SK-N-SH (cell line): ENCODE data around the gene CEP162. TPM values are rescaled to one million over a fixed set of nuclear protein-coding genes. Genes with fewer than 3 reads are reported as not detected.

Source experiments
- CTCF ChIA-PET: fragments of 300-600, 350-600 bp; formaldehyde crosslinking; extraction: SDS; loops from one replicate; lab custom pipeline; 2021; lab: Yijun Ruan, JAX
- POLR2A ChIA-PET: fragments of 350-600 bp; sonication (Branson Sonifier 250); formaldehyde crosslinking; extraction: SDS; loops from one replicate; lab custom pipeline; 2020; ENCODE audit warnings: antibody characterized with exemption, inconsistent platforms; lab: Yijun Ruan, JAX
- DNase-seq: peaks from one replicate; pipeline ENCODE4 v3.0.0; 2012
- H2AFZ ChIP-seq: fragments of 200-600 bp; sonication (generic); 2 replicates; pipeline ENCODE4 v1.8.1; 2016; ENCODE audit warnings: antibody characterized with exemption, mild to moderate bottlenecking, low read depth
- H3F3A ChIP-seq: fragments of 200-600 bp; sonication (generic); replicated peaks from 2 replicates; pipeline ENCODE3; 2016; ENCODE audit warnings: antibody characterized with exemption, mild to moderate bottlenecking; ENCODE audit not compliant: insufficient read depth
- H3K27ac ChIP-seq, 2 experiments: fragments of 200-500 bp in 1 of 2; fragments of 200-600 bp in 1 of 2; sonication (Bioruptor generic) in 1 of 2; sonication (generic), shearing (Covaris generic) in 1 of 2; 2 replicates each; pipeline versions ENCODE4 v1.5.1 to v1.6.1; 2014 to 2016; ENCODE audit warnings: low read depth in 2 of 2, inconsistent platforms in 1 of 2, low read length in 1 of 2, mild to moderate bottlenecking in 1 of 2, mixed read lengths in 1 of 2
- H3K27me3 ChIP-seq: fragments of 200-600 bp; sonication (generic), shearing (Covaris generic); 2 replicates; pipeline ENCODE4 v1.6.1; 2016; ENCODE audit warnings: mixed run types; ENCODE audit not compliant: insufficient read depth
- H3K36me3 ChIP-seq, 2 experiments: fragments of 200-500 bp in 1 of 2; fragments of 200-600 bp in 1 of 2; sonication (Bioruptor generic) in 1 of 2; sonication (generic) in 1 of 2; replicated peaks in 1 of 2; 2 replicates each; pipeline versions ENCODE3 to v1.5.1; 2014 to 2016; ENCODE audit warnings: low read length in 1 of 2, mild to moderate bottlenecking in 1 of 2; ENCODE audit not compliant: insufficient read depth in 2 of 2, control insufficient read depth in 1 of 2
- H3K4me1 ChIP-seq, 2 experiments: fragments of 200-500 bp in 1 of 2; fragments of 200-600 bp in 1 of 2; sonication (Bioruptor generic) in 1 of 2; sonication (generic), shearing (Covaris generic) in 1 of 2; 2 replicates each; pipeline versions ENCODE4 v1.5.1 to v1.6.1; 2014 to 2016; ENCODE audit warnings: low read depth in 1 of 2, low read length in 1 of 2, mixed run types in 1 of 2; ENCODE audit not compliant: insufficient read depth in 2 of 2, control insufficient read depth in 1 of 2
- H3K4me2 ChIP-seq: fragments of 200-600 bp; sonication (generic), shearing (Covaris generic); 2 replicates; pipeline ENCODE4 v1.6.1; 2017; ENCODE audit warnings: mixed run types
- H3K4me3 ChIP-seq, 2 experiments: fragments of 200-500 bp in 1 of 2; fragments of 200-600 bp in 1 of 2; sonication (Bioruptor generic) in 1 of 2; sonication (generic), shearing (Covaris generic) in 1 of 2; 2 replicates each; pipeline versions ENCODE4 v1.5.1 to v1.8.1; 2014 to 2016; ENCODE audit warnings: low read depth in 2 of 2, inconsistent platforms in 1 of 2, low read length in 1 of 2, mild to moderate bottlenecking in 1 of 2, mixed read lengths in 1 of 2, moderate library complexity in 1 of 2
- H3K79me2 ChIP-seq: fragments of 200-600 bp; sonication (generic); 2 replicates; pipeline ENCODE4 v1.8.1; 2017; ENCODE audit warnings: mild to moderate bottlenecking; ENCODE audit not compliant: insufficient read depth
- H3K9ac ChIP-seq: fragments of 200-600 bp; sonication (generic); 2 replicates; pipeline ENCODE4 v1.6.1; 2017; ENCODE audit warnings: mixed run types
- H3K9me2 ChIP-seq: fragments of 200-600 bp; sonication (generic); 2 replicates; pipeline ENCODE4 v1.6.1; 2017; ENCODE audit warnings: mixed run types
- H3K9me3 ChIP-seq: fragments of 200-600 bp; sonication (generic); 2 replicates; pipeline ENCODE4 v1.6.1; 2017; ENCODE audit warnings: mixed run types, mild to moderate bottlenecking, moderate library complexity
- H4K20me1 ChIP-seq: fragments of 200-600 bp; sonication (generic); 2 replicates; pipeline ENCODE4 v1.6.1; 2017; ENCODE audit warnings: mild to moderate bottlenecking, mixed run types; ENCODE audit not compliant: insufficient read depth
- CHD2 ChIP-seq: fragments of 150-350 bp; IDR thresholded peaks from 2 replicates; pipeline ENCODE4 v1.6.1; 2018; ENCODE audit warnings: low read length; ENCODE audit not compliant: partially characterized antibody
- EZH2phosphoT487 ChIP-seq: fragments of 200-600 bp; sonication (generic); IDR thresholded peaks from 2 replicates; pipeline ENCODE4 v1.6.1; 2017; ENCODE audit warnings: low read depth, mixed run types, mild to moderate bottlenecking, antibody characterized with exemption, moderate library complexity, borderline replicate concordance
- FOSL2 ChIP-seq: IDR thresholded peaks from 2 replicates; pipeline ENCODE4 v1.4.0; 2012; ENCODE audit warnings: low read depth, mild to moderate bottlenecking, moderate library complexity, borderline replicate concordance
- FOXM1 ChIP-seq: IDR thresholded peaks from 2 replicates; pipeline ENCODE4 v1.4.0; 2012; ENCODE audit warnings: low read depth, mild to moderate bottlenecking
- GABPA ChIP-seq: IDR thresholded peaks from 2 replicates; pipeline ENCODE4 v1.4.0; 2012; ENCODE audit warnings: low read depth, mild to moderate bottlenecking
- GATA2 ChIP-seq: sonication (generic); formaldehyde crosslinking; IDR thresholded peaks from 2 replicates; pipeline ENCODE4 v1.5.0; 2020; ENCODE audit warnings: mild to moderate bottlenecking, missing genetic modification reagents
- JUND ChIP-seq: IDR thresholded peaks from 2 replicates; pipeline ENCODE4 v1.4.0; 2012
- NFIC ChIP-seq: IDR thresholded peaks from 2 replicates; pipeline ENCODE4 v1.4.0; 2012; ENCODE audit warnings: borderline replicate concordance
- NRF1 ChIP-seq: IDR thresholded peaks from 2 replicates; pipeline ENCODE4 v1.6.1; 2012; ENCODE audit warnings: low read depth, mild to moderate bottlenecking, low read length
- POLR2AphosphoS5 ChIP-seq: IDR thresholded peaks from 2 replicates; pipeline ENCODE4 v1.6.1; 2012; ENCODE audit warnings: low read depth, low read length
- RAD21 ChIP-seq: IDR thresholded peaks from 2 replicates; pipeline ENCODE4 v1.6.1; 2012; ENCODE audit warnings: mild to moderate bottlenecking, low read length
- RCOR1 ChIP-seq: fragments of 150-350 bp; IDR thresholded peaks from 2 replicates; pipeline ENCODE4 v1.6.1; 2017; ENCODE audit warnings: antibody characterized with exemption, low read length
- REST ChIP-seq: IDR thresholded peaks from 2 replicates; pipeline ENCODE4 v1.6.1; 2012; ENCODE audit warnings: mild to moderate bottlenecking, low read depth, low read length, moderate library complexity
- SIN3A ChIP-seq: IDR thresholded peaks from 2 replicates; pipeline ENCODE4 v1.6.1; 2012; ENCODE audit warnings: low read depth, mild to moderate bottlenecking, low read length, moderate library complexity, borderline replicate concordance
- SMC3 ChIP-seq: IDR thresholded peaks from 2 replicates; pipeline ENCODE4 v1.6.1; 2012; ENCODE audit warnings: low read depth, low read length, improper control_type of control experiment
- TAF1 ChIP-seq: IDR thresholded peaks from 2 replicates; pipeline ENCODE4 v1.6.1; 2012; ENCODE audit warnings: low read depth, mild to moderate bottlenecking, low read length, moderate library complexity, borderline replicate concordance
- TEAD4 ChIP-seq: IDR thresholded peaks from 2 replicates; pipeline ENCODE4 v1.4.0; 2012; ENCODE audit warnings: mild to moderate bottlenecking, borderline replicate concordance; ENCODE audit not compliant: insufficient read depth
- USF1 ChIP-seq: IDR thresholded peaks from 2 replicates; pipeline ENCODE4 v1.4.0; 2012; ENCODE audit warnings: low read depth, borderline replicate concordance
- YY1 ChIP-seq: IDR thresholded peaks from 2 replicates; pipeline ENCODE4 v1.4.0; 2012; ENCODE audit warnings: low read depth, mild to moderate bottlenecking
- ZBTB33 ChIP-seq: IDR thresholded peaks from 2 replicates; pipeline ENCODE4 v1.4.0; 2012; ENCODE audit warnings: low read depth, borderline replicate concordance
- WGBS: methylation state at CpG from one replicate; pipeline ENCODE4 v1.1.6; 2017; ENCODE audit warnings: low lambda C conversion rate; 5-methylcytosine and 5-hydroxymethylcytosine counted together
- polyA plus RNA-seq, 3 experiments: library from polyadenylated mRNA; depleted of rRNA; stranded (reverse); fragments of >200 nt; gene quantifications; 2 replicates each; pipeline ENCODE4 v1.2.3, GENCODE V29; 2012
- TF ChIP-seq, protein P1 (sequence below): fragments of 150-350 bp; IDR thresholded peaks from 2 replicates; pipeline ENCODE4 v1.6.1; 2017; ENCODE audit warnings: antibody characterized with exemption, low read length, low read depth, borderline replicate concordance
- TF ChIP-seq, protein P2 (sequence below): fragments of 200-600 bp; sonication (generic); IDR thresholded peaks from 2 replicates; pipeline ENCODE4 v1.6.1; 2017; ENCODE audit warnings: antibody characterized with exemption, mild to moderate bottlenecking, moderate library complexity

The CEP162 gene
- polyA plus RNA-seq, 1 of the 3 experiments (the other 2 are of a cell fraction), result 1.2 TPM

DNA sequence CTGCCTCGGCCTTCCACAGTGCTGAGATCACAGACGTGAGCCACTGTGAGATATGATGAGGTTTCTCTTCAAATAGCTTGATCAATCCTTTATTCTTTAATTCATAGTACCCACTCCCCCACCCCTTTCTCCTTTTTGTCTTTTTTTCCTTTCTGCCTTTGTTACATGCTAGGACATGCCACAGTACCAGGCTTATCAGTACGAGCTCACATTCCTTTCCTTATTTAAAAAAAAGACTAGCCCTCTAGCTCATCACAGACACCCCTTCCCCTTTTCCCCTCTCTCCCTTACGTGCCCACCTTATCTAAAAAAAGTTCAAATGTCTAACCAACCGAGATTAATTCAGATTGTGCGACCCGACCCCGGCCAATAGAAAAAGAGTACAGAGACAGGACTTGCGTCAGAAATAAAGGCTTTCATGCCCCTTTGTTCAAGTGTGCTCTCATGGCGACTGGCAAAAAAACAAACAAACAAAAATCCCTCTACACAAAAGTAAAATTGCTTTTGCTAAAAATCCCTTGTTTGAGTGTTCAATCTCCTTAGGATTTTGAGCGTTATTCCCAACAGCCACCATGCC is 144.7 kb downstream of the CEP162 start (continued):
- TF ChIP-seq RAD21 (no peak), NFIC (no peak), REST (no peak)
- TF ChIP-seq, protein P1, sequence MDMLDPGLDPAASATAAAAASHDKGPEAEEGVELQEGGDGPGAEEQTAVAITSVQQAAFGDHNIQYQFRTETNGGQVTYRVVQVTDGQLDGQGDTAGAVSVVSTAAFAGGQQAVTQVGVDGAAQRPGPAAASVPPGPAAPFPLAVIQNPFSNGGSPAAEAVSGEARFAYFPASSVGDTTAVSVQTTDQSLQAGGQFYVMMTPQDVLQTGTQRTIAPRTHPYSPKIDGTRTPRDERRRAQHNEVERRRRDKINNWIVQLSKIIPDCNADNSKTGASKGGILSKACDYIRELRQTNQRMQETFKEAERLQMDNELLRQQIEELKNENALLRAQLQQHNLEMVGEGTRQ, result no peak
- TF ChIP-seq, all 33 proteins: peak for 0

- Histone ChIP-seq H3K4me3 (no peak overlapping the region), H3K9me2 (no peaks in the 10 kb centered on the region), H3K4me2 (no peak overlapping the region), H3K9me3 (no peaks in the 10 kb centered on the region), H3K79me2 (no peaks in the 10 kb centered on the region), H3K4me1 (no peaks in the 10 kb centered on the region; a peak in 1 of 4 replicates), H3K36me3 (no peaks in the 10 kb centered on the region), H3K9ac (no peak overlapping the region), H3F3A (no peaks in the 10 kb centered on the region), H3K27me3 (no peaks in the 10 kb centered on the region), H2AFZ (no peak overlapping the region), H3K27ac (no peak overlapping the region), H4K20me1 (no peaks in the 10 kb centered on the region)
- 47% methylated on average over 2 of the region's 2 CpGs for WGBS
- CTCF ChIA-PET, result no interaction called here
- POLR2A ChIA-PET, result no interaction called here
- no peak for TF ChIP-seq SMC3
- TF ChIP-seq EZH2phosphoT487, result no peak
- TF ChIP-seq USF1, result no peak
- TF ChIP-seq NRF1, result no peak
- no peak for TF ChIP-seq FOXM1
- TF ChIP-seq GABPA, result no peak
- TF ChIP-seq TAF1, result no peak
- TF ChIP-seq TEAD4, result no peak
- TF ChIP-seq SIN3A, result no peak
- TF ChIP-seq, protein P1, result no peak
- TF ChIP-seq CHD2, result no peak
- TF ChIP-seq YY1, result no peak
- TF ChIP-seq, protein P2, sequence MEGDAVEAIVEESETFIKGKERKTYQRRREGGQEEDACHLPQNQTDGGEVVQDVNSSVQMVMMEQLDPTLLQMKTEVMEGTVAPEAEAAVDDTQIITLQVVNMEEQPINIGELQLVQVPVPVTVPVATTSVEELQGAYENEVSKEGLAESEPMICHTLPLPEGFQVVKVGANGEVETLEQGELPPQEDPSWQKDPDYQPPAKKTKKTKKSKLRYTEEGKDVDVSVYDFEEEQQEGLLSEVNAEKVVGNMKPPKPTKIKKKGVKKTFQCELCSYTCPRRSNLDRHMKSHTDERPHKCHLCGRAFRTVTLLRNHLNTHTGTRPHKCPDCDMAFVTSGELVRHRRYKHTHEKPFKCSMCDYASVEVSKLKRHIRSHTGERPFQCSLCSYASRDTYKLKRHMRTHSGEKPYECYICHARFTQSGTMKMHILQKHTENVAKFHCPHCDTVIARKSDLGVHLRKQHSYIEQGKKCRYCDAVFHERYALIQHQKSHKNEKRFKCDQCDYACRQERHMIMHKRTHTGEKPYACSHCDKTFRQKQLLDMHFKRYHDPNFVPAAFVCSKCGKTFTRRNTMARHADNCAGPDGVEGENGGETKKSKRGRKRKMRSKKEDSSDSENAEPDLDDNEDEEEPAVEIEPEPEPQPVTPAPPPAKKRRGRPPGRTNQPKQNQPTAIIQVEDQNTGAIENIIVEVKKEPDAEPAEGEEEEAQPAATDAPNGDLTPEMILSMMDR, result no peak
- TF ChIP-seq POLR2AphosphoS5, result no peak
- TF ChIP-seq JUND, result no peak
- no peak for TF ChIP-seq ZBTB33
- no peak for TF ChIP-seq GATA2 (CRISPR knock-in tag)
- no peak for TF ChIP-seq RCOR1
- no peak for TF ChIP-seq FOSL2
- no peak for DNase-seq
These were observed 146.2 kb downstream of the CEP162 start for GRCh38 chr6:84081222-84081621.
